Central memory CD4-positive, alpha-beta T cell (primary cell): ENCODE measurements around the gene PAPPA.

Source experiments
- DNase-seq: peaks from one replicate; pipeline ENCODE4 v3.0.0; 2022

PAPPA gene

GRCh38 chr9:116152941-116153764 is 438 bp upstream of the PAPPA start:
- no peak for DNase-seq

DNA sequence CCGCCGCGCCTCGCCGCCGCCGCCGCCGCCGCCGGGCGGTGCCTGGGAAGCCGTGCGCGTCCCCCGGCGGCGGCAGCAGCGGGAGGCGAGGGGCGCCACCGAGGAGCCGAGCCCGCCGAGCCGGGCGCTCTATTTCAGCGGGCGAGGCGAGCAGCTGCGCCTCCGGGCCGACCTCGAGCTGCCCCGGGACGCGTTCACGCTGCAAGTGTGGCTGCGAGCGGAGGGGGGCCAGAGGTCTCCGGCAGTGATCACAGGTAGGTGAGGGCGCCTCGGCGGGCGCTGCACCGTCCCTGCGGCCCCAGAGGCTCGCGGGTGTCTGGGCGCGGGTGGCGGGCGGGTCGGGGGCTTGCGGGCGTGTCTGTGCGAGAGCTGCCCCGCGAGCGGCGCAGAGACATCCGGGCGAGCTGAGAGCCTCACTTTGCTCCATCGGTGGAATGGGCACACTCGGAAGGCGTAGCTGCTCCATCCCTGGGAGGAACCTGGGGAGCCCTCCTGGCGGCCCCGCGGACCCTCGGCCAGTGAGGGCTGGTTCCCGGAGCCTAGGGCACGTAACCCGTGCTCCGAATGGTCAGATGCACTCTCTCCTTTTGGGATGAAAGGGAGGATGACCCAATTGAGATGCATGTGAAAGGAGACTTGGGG is 864 bp downstream of the PAPPA start:
- DNase-seq = no peak

- no peak for DNase-seq
Observed at GRCh38 chr9:116154976-116155697, 1.5 kb downstream of the PAPPA start.

GRCh38 chr9:116155698-116156039 is 2.1 kb downstream of the PAPPA start:
- no peak for DNase-seq

DNA sequence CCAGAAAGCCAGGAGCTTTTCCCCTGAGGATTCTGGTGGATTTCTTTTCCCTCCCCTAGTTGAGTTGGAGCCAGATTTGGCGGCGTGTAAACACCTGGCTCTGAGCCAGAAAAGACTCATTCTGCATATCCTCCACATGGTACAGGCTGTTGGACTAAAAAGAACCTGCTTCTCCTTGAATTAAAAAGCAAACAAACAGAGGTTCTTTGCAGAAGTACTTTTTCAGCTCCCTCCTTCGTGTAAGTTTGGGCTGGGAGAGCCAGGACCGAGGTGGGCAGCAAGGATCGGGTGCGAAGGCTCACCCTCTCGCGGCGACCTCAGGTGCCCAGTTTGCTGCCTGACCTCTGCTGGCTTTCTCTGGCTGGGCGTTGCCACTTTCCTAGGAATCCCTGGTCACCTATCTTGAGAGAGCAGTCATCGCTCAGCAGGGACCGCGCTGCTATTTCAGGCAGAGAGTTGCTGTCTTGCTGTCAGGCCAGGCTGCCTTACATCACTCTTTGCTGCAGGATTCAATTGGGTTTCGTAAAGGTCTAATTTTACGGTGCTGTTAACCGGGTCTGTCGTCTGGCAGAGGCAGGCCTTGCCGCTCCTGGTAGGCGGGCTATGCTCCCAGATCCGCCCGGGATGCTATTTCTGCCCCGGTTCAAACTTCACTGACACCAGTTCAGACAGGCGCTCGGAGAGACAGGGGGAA is 3.2 kb downstream of the PAPPA start:
- no peak for DNase-seq

- no peak for DNase-seq
Observed at GRCh38 chr9:116157436-116158138, 4.0 kb downstream of the PAPPA start.

GRCh38 chr9:116160676-116161571 is 7.3 kb downstream of the PAPPA start:
- no peak for DNase-seq

GRCh38 chr9:116162241-116162781 is 8.7 kb downstream of the PAPPA start:
- no peak for DNase-seq

GRCh38 chr9:116163293-116164055 is 9.9 kb downstream of the PAPPA start:
- no peak for DNase-seq

DNA sequence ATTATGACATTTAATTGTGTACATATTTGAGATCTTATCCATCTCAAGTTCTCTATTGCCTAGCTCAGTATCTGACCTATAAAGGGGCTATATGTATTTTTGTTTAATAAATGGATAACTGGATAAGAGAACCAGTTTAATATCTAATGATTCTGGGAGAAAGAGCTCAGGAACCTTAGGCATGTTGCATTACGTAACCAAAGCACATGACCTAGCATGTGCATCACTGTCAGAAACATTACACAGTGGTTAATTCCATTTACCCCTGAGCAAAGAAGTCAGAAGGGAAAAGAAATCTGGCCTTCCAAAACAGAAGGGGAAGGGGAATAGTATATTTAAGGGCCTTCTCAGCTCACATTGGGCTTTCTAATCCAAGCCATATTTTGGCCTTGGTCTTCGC is 12.3 kb downstream of the PAPPA start:
- no peak for DNase-seq

- no peak for DNase-seq
Observed at GRCh38 chr9:116166713-116167112, 13.1 kb downstream of the PAPPA start.

DNA sequence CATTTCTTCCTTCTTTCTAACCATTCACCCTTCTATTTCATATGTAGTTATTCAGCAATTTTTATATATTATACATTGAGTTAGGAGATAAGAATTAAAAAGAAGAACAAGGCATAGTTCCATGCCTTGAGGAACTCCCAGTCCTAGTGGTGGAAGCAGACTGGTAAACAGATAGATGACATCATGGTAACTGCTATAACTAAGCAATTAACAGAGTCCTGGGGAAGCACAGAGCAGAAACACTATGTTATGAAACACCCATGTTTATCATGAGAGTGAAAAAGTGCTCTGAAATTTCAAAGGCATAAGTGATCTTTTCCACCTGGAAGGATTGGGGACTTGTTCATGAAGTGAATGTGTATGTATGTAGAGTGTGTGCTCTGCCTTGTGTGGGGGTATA is 14.6 kb downstream of the PAPPA start:
- no peak for DNase-seq

- no peak for DNase-seq
Observed at GRCh38 chr9:116172216-116172615, 18.6 kb downstream of the PAPPA start.

GRCh38 chr9:116174347-116174746 is 20.8 kb downstream of the PAPPA start:
- no peak for DNase-seq

DNA sequence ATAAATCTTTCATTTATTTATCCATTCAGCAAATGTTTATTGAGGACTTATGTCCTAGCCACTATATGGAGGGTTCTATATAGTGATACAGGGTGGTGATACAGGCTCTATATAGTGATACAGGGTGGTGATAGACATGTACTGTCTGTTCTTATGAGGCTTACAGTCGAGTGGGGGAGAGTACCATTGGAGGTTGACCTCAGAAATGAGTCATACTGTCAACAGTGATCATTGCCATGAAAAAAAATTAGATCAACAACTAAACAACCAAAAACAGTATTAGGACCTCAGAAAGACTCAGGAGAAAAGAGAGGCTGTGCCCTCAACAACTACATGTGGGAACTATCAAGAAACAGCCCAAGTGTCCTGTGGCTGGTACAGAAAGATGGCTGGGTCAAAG is 22.0 kb downstream of the PAPPA start:
- DNase-seq = no peak

DNA sequence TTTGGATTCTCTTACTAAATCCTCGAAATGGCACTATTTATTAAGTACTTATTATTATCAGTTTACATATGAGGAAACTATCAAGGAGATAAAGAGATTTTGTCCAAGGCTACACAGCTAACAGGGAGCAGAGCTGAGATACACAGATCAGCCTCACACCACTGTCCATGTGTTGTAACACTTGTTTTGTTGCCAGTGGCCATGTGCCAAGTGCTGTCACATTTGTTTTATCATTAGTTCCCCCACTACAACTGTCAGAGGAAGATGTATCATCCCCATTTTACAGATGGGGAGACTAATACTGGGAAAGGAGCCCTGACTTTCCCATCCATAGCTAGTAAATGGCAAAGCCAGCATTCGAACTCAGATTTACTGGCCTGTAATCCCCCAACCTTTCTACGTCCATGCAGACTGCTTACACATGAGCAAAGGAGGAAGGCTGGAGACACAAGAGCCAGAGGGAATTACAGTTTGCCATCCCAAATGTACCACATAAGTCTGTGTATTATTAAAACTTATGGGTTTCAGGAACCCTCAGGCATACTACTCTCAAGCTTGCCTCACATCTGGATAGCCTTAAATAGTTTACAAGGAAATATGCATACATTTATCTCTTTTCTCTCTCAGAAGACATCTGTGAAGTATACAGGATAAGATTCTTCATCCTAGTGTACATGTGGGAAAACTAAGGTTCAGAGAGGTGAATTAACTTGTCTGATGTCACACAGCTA is 25.1 kb downstream of the PAPPA start:
- no peak for DNase-seq

DNA sequence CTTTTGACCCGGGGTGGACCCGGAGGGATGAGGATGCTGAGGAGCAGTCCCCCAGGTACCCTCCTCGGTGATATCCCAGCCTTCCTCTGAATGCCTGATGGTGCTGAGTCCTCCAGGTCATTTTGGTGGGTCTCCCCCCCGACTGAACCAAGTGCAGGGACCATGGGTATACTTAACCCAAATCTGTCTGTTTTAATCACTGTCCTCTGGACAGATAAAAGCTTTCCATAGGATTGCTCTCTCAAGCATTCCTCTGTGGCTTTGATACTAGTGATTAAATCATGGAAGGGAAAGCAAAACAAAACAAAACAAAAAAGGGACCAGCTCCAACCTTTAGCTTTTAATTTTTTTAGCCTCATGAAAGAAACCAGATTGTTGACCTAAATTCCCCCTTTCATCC is 26.0 kb downstream of the PAPPA start:
- DNase-seq = no peak

GRCh38 chr9:116181853-116182610 is 28.4 kb downstream of the PAPPA start:
- no peak for DNase-seq

- DNase-seq = no peak
Observed at GRCh38 chr9:116182876-116183275, 29.3 kb downstream of the PAPPA start.
